Stimulated activated naive CD8-positive, alpha-beta T cell treated with anti-CD3 and anti-CD28 coated beads, Interleukin-15, amount 100 ng/mL, for 72 hours (primary cell): ENCODE data around the gene GABRG3.
"Not testable (repeated sequence)": the region's sequence is repeated elsewhere in the genome, so short reads cannot be mapped to it uniquely, and the experiment has no call there.

Experiments
- ATAC-seq: fragments of 150-1000 bp; cut with Tn5 transposase; 2 replicates; pipeline ENCODE4 v1.10.0; 2021; ENCODE audit warnings: mild to moderate bottlenecking, moderate library complexity
- DNase-seq, 2 donors: peaks; one replicate each; pipeline ENCODE4 v3.0.0; 2021 to 2022
- H3K27ac Mint-ChIP-seq, 2 donors: one replicate each; pipeline ENCODE4 v1.8.0; 2022; ENCODE audit warnings: mild to moderate bottlenecking in 2 of 2, mixed read lengths in 2 of 2, moderate library complexity in 2 of 2
- H3K27me3 Mint-ChIP-seq: one replicate; pipeline ENCODE4 v1.8.0; 2022; ENCODE audit warnings: mixed read lengths
- H3K4me1 Mint-ChIP-seq: one replicate; pipeline ENCODE4 v1.8.0; 2022; ENCODE audit warnings: mild to moderate bottlenecking, mixed read lengths
- H3K4me3 Mint-ChIP-seq, 2 donors: one replicate each; pipeline ENCODE4 v1.8.0; 2022; ENCODE audit warnings: mild to moderate bottlenecking in 2 of 2, mixed read lengths in 2 of 2, moderate library complexity in 1 of 2
- H3K9me3 Mint-ChIP-seq, 2 donors: one replicate each; pipeline ENCODE4 v1.8.0; 2022; ENCODE audit warnings: mixed read lengths in 2 of 2

GABRG3 gene

DNA sequence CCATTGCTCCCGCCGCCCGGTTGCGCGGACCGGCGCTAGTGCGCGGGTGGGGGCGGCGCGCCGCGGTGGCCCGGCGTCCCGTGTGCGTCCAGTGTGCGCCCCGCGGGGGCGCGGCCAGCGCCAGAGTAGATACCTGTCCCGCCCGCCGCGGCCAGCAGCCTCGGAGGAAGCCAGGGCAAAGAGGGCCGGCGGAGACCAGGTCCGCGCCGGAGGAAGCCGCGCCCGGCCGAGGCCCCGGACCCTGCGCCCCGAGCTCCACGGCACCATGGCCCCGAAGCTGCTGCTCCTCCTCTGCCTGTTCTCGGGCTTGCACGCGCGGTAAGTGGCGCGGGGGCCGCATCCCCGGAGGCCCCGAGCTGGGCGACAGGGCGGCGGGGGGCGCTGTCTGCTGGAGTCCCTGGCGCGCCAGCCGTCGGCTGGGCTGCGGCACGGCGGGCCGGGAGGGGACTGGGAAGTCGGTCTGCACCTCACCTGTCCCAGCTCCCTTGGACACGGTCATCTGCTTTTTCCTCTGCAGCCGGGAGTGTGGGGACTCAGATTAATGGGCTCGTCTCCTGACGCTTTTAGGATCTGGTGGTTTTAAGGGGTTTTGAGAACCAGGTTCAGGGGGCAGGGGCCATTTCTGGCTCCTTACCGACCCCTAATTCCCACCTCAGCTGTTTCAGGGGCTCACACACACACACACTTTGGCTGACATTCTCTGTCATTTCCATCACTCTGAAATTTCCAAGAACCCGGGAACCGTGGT is 464 bp downstream of the GABRG3 start:
- no peak for DNase-seq
- no peak for ATAC-seq

GRCh38 chr15:26972636-26973035 is 1.7 kb downstream of the GABRG3 start:
- Mint-ChIP-seq H3K27ac (no peak overlapping the region), H3K9me3 (peaks cover 0 to 7% of the 10 kb centered on the region in 2 donors), H3K4me1 (no peaks in the 10 kb centered on the region), H3K27me3 (peaks cover 33% of the 10 kb centered on the region), H3K4me3 (no peak overlapping the region)
- no peak for DNase-seq
- no peak for ATAC-seq

More for the DNA sequence above, 464 bp downstream of the GABRG3 start:
- H3K4me1 Mint-ChIP-seq: no peaks in the 10 kb centered on the region
- H3K27ac Mint-ChIP-seq: no peak overlapping the region
- H3K27me3 Mint-ChIP-seq: peaks cover 33% of the 10 kb centered on the region
- H3K9me3 Mint-ChIP-seq: peaks cover 0 to 7% of the 10 kb centered on the region in 2 donors
- no peak overlapping the region for H3K4me3 Mint-ChIP-seq

DNA sequence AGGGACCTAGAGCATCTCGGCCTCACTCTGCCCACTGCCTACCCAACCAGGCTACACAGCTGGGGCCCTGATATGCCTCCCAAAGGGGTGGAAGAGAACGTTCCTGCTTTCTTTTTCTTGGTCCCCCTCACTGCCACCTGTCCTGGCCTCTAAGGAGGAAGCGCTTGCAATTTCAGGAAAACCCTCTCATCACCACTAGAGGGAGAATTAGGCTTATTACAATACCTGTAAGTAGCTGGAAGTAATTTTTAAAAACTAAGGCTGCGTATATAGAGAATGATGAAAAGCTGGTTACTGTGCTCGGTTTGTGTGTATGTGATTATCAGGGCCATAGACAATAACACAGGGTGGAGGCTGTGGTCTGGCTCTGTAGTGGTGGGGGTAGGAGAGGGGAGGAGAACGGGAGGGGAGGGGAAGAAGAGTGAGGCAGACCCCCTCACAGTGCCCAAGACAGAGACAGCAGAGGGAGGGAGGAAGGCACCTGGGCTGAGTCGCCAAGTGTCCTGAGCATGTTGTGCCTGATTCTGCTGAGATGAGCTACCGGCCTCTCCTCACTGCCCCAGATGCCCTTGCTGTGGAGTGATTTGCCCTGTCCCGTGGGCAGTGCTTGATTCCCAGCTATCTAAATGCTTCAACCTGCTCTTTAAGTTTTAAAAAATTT is 3.3 kb downstream of the GABRG3 start:
- Mint-ChIP-seq H3K27ac (no peak overlapping the region), H3K4me1 (no peaks in the 10 kb centered on the region), H3K4me3 (no peak overlapping the region), H3K9me3 (peaks cover 0 to 7% of the 10 kb centered on the region in 2 donors), H3K27me3 (peaks cover 32% of the 10 kb centered on the region)
- DNase-seq (no peak), ATAC-seq (no peak)

- Mint-ChIP-seq H3K27me3 (peaks cover 6% of the 10 kb centered on the region), H3K9me3 (peaks cover 0 to 10% of the 10 kb centered on the region in 2 donors), H3K27ac (no peak overlapping the region), H3K4me3 (no peak overlapping the region), H3K4me1 (no peaks in the 10 kb centered on the region)
- DNase-seq (no peak), ATAC-seq (no peak)
Observed at GRCh38 chr15:26981492-26981891, 10.5 kb downstream of the GABRG3 start.

DNA sequence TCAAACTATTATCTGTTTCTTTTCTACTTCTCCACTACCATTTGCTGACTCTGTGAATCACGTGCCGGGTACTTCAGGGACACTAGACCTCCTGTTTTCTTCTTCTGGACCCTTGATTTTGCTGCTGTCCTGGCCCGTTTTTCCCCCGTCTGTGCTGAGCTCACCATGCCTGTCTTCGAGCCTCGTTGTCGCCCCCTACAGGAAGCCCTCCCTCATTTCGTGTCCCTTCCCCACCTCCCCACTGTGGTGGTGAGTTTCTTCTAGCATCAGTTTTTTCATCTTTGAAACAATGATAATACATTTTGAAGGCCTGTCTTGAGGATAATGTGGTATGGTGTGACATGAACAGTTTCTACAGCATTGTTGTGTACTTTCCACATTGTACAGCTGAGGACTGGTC is 12.8 kb downstream of the GABRG3 start:
- ATAC-seq: no peak
- no peak overlapping the region for H3K4me3 Mint-ChIP-seq
- H3K27me3 Mint-ChIP-seq: peaks cover 6% of the 10 kb centered on the region
- peaks cover 5 to 17% of the 10 kb centered on the region in 2 donors for H3K9me3 Mint-ChIP-seq
- no peak for DNase-seq
- no peaks in the 10 kb centered on the region for H3K4me1 Mint-ChIP-seq
- H3K27ac Mint-ChIP-seq: no peak overlapping the region

DNA sequence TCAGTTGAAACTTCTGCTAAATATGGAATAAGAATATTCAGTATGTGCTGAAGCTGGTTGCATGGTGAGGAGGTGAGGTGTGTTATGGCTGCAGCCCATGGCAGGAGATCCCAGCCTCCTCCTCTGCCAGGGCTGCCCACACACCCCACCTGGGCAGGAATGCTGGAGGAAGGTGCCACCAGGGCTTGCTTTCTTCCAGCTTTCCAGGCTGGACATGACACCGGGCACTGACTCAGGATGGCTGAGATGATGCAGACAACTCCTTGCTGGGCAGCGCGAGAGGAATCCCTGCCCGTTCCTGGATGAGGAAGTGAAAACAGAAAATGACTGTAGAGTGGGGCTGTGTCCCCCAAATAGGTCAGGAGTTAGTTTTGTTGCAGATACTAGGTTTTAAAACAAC is 14.1 kb downstream of the GABRG3 start:
- Mint-ChIP-seq H3K27ac (no peak overlapping the region), H3K9me3 (peaks cover 5 to 17% of the 10 kb centered on the region in 2 donors), H3K4me3 (no peak overlapping the region), H3K4me1 (no peaks in the 10 kb centered on the region), H3K27me3 (peaks cover 6% of the 10 kb centered on the region)
- ATAC-seq: no peak
- no peak for DNase-seq

- Mint-ChIP-seq H3K27ac (no peak overlapping the region), H3K9me3 (peaks cover 16 to 20% of the 10 kb centered on the region in 2 donors), H3K27me3 (peaks cover 8% of the 10 kb centered on the region), H3K4me3 (no peak overlapping the region), H3K4me1 (no peaks in the 10 kb centered on the region)
- ATAC-seq (no peak), DNase-seq (no peak)
Observed at GRCh38 chr15:26996250-26996649, 25.3 kb downstream of the GABRG3 start.

DNA sequence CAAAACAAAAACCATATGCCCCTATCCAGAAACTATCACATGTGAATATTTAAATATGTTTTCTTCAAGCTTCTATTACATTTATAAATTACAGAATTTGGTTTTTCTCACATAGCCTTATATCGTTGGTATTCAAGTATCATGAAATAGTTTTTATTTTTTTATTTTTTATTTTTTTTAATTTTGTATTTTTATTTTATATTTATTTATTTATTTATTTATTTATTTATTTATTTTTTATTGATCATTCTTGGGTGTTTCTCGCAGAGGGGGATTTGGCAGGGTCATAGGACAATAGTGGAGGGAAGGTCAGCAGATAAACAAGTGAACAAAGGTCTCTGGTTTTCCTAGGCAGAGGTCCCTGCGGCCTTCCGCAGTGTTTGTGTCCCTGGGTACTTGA is 32.0 kb downstream of the GABRG3 start:
- not testable (repeated sequence) for H3K27ac Mint-ChIP-seq, ATAC-seq, H3K27me3 Mint-ChIP-seq, H3K4me3 Mint-ChIP-seq, H3K4me1 Mint-ChIP-seq, DNase-seq
- peaks cover 0 to 14% of the 10 kb centered on the region in 2 donors for H3K9me3 Mint-ChIP-seq

DNA sequence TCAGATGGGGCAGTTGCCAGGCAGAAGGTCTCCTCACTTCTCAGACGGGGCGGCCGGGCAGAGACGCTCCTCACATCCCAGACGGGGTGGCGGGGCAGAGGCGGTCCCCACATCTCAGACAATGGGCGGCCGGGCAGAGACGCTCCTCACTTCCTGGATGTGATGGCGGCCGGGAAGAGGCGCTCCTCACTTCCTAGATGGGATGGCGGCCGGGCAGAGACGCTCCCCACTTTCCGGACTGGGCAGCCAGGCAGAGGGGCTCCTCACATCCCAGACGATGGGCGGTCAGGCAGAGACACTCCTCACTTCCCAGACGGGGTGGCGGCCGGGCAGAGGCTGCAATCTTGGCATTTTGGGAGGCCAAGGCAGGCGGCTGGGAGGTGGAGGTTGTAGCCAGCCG is 33.2 kb downstream of the GABRG3 start:
- peaks cover 0 to 14% of the 10 kb centered on the region in 2 donors for H3K9me3 Mint-ChIP-seq
- not testable (repeated sequence) for H3K4me3 Mint-ChIP-seq, H3K4me1 Mint-ChIP-seq, H3K27me3 Mint-ChIP-seq, H3K27ac Mint-ChIP-seq, DNase-seq, ATAC-seq

- peak; percentile 41 to 48 for DNase-seq
- peaks cover 9 to 14% of the 10 kb centered on the region in 2 donors for H3K9me3 Mint-ChIP-seq
- ATAC-seq: peak; percentile 63
- H3K27ac Mint-ChIP-seq: no peak overlapping the region
- H3K4me3 Mint-ChIP-seq: no peak overlapping the region
- H3K4me1 Mint-ChIP-seq: no peaks in the 10 kb centered on the region
- H3K27me3 Mint-ChIP-seq: no peaks in the 10 kb centered on the region
Observed at GRCh38 chr15:27017168-27017809, 46.3 kb downstream of the GABRG3 start.

- Mint-ChIP-seq H3K4me3 (no peak overlapping the region), H3K27ac (no peak overlapping the region), H3K4me1 (no peaks in the 10 kb centered on the region), H3K9me3 (peaks cover 9% of the 10 kb centered on the region in 2 donors), H3K27me3 (no peaks in the 10 kb centered on the region)
- no peak for ATAC-seq
- no peak for DNase-seq
Observed at GRCh38 chr15:27019687-27020086, 48.7 kb downstream of the GABRG3 start.

DNA sequence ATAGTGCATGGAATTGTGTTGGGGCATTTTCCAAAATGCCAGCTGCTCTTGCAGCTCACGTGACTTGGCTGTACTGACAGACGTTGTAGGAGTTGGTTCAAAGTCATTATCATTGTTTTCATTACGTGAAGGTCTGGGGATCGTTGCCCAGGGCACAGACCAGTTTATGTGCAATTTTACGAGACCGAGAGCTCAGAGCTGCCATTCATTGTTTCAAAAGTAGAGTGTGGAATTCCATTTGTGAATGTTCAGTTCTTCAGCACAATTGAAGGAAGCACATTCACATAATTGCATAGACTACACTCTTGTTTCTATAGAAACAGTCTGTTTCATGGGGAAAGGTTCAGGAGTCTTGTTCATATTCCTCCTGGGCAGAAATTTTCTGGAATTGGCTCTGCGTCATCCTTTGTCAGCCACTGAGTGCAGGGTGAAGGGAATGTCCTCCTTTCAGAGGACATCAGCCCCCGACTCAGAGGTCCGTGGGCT is 54.5 kb downstream of the GABRG3 start:
- Mint-ChIP-seq H3K4me3 (no peak overlapping the region), H3K27me3 (no peaks in the 10 kb centered on the region), H3K27ac (no peak overlapping the region), H3K9me3 (no peaks in the 10 kb centered on the region), H3K4me1 (no peaks in the 10 kb centered on the region)
- ATAC-seq (no peak), DNase-seq (no peak)

DNA sequence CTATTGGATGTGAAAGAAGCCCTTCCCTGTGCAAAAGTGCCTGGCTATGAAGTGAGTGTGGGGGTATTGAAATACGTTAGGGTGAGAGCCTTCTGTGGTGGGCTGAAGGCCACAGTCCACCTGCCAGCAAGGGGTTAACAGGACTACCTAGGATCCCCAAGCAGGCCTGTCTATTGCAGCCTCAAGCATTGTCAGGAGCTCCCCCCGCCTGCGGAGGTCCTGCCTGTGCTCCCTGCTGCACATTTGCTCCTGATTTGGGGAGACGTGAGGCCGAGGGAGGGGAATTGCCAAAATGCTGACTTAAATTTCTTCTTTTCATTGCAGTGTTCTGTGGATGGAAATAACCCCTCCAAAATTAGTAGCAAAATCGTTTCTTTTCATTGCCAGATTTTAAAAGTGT is 56.2 kb downstream of the GABRG3 start:
- no peaks in the 10 kb centered on the region for H3K4me1 Mint-ChIP-seq
- H3K27me3 Mint-ChIP-seq: no peaks in the 10 kb centered on the region
- ATAC-seq (no peak), DNase-seq (no peak)
- peaks cover 0 to 9% of the 10 kb centered on the region in 2 donors for H3K9me3 Mint-ChIP-seq
- no peak overlapping the region for H3K4me3 Mint-ChIP-seq
- H3K27ac Mint-ChIP-seq: no peak overlapping the region

DNA sequence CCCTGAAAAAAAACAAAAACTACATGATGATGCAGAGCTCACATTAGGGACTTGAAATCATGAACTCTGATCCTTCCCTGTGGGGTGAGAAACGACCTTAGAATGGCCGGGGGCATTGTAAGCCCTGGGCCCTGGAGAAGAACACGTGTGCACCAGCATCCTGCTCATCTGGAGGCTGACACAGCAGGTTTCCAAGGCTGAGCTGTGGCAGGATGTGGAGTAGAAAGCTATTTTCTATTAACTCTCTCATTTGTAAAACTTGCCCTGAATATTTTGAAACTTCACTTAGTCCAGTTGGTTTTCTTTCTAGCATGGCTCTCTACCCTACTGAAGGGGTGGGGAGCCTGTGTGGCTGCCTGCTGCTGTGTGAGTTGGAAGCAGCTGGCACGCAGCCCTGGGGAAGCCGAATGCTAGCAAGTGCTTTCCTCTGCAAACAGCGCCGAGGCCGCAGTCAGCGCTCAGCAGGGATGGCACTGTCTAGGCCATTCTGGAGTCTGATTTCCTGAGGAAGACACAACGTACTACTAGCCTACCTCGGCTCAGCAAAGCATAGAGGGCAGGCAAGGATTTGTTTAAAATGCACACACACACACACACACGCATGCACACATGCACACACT is 58.0 kb downstream of the GABRG3 start:
- Mint-ChIP-seq H3K9me3 (peaks cover 0 to 10% of the 10 kb centered on the region in 2 donors), H3K4me3 (no peak overlapping the region), H3K4me1 (no peaks in the 10 kb centered on the region), H3K27me3 (no peaks in the 10 kb centered on the region), H3K27ac (no peak overlapping the region)
- ATAC-seq (no peak), DNase-seq (no peak)

DNA sequence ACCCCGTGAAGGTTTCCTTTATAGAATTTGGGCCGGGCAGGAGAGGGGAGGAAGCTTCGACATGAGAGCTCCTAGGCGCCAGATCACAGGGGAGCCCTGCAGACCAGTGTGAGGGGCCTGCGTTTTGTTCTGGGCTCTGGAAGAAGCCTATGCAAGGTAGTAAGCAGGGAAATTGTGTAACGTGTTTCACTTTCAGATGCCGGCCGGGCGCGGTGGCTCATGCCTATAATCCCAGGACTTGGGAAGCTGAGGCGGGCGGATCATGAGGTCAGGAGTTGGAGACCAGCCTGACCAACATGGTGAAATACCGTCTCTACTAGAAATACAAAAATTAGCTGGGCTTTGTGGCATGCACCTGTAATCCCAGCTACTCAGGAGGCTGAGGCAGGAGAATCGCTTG is 65.2 kb downstream of the GABRG3 start:
- no peak overlapping the region for H3K27ac Mint-ChIP-seq
- ATAC-seq: no peak
- H3K4me3 Mint-ChIP-seq: no peak overlapping the region
- no peaks in the 10 kb centered on the region for H3K4me1 Mint-ChIP-seq
- no peaks in the 10 kb centered on the region for H3K27me3 Mint-ChIP-seq
- no peak for DNase-seq
- peaks cover 5 to 7% of the 10 kb centered on the region in 2 donors for H3K9me3 Mint-ChIP-seq
